ENCODE results near the gene DLG2.

GRCh38 chr11:84218318-84218717 lies 1408.8 kb downstream of the DLG2 start:
- TF ChIP-seq CTCF (IDR thresholded peaks at IDR 0.05) = no peak
- no peak for TF ChIP-seq EP300 (IDR thresholded peaks at IDR 0.05)

All from ovary (tissue), 3 donors.